Activated naive CD8-positive, alpha-beta T cell treated with anti-CD3 and anti-CD28 coated beads for 36 hours (primary cell): ENCODE measurements around the gene FBXO22. TPM values are rescaled to one million over a fixed set of nuclear protein-coding genes. Genes with fewer than 3 reads are reported as not detected.
A peak's percentile ranks its signal among the peaks of the same experiment; 100 is the strongest.
"Not testable (repeated sequence)": the region's sequence is repeated elsewhere in the genome, so short reads cannot be mapped to it uniquely, and the experiment has no call there.

Experiments
- DNase-seq: peaks from one replicate; pipeline ENCODE4 v3.0.0; 2021
- H3K27ac Mint-ChIP-seq: one replicate; pipeline ENCODE4 v1.8.0; 2022; ENCODE audit warnings: mild to moderate bottlenecking, moderate library complexity, mixed read lengths
- H3K27me3 Mint-ChIP-seq: one replicate; pipeline ENCODE4 v1.8.0; 2022; ENCODE audit warnings: mild to moderate bottlenecking, mixed read lengths
- H3K36me3 Mint-ChIP-seq: one replicate; pipeline ENCODE4 v1.8.0; 2021; ENCODE audit warnings: mild to moderate bottlenecking, mixed read lengths
- H3K4me1 Mint-ChIP-seq: one replicate; pipeline ENCODE4 v1.8.0; 2021; ENCODE audit warnings: mixed read lengths
- H3K4me3 Mint-ChIP-seq: one replicate; pipeline ENCODE4 v1.8.0; 2022; ENCODE audit warnings: mild to moderate bottlenecking, moderate library complexity, mixed read lengths
- H3K9me3 Mint-ChIP-seq: one replicate; pipeline ENCODE4 v1.8.0; 2022; ENCODE audit warnings: mixed read lengths
- total RNA-seq, 2 experiments: library from RNA; stranded (reverse); gene quantifications; one replicate each; pipeline ENCODE4 v1.2.3, GENCODE V29; 2021

The FBXO22 gene
- total RNA-seq: 10 to 100 TPM; 48.2 to 49.5 TPM

- Mint-ChIP-seq H3K4me3 (peak within 1 kb of the TSS; percentile 94), H3K27ac (peak within 1 kb of the TSS; percentile 98), H3K36me3 (peaks cover 22% of the 10 kb centered on the region), H3K4me1 (peaks cover 39% of the 10 kb centered on the region), H3K9me3 (no peaks in the 10 kb centered on the region), H3K27me3 (no peaks in the 10 kb centered on the region)
- DNase-seq: peak; percentile 95
These were observed at the start of gene FBXO22 for GRCh38 chr15:75903331-75904239. TSS of gene FBXO22 (plus strand) at chr15:75903878. CDS start at chr15:75903964, 86 bp downstream.

GRCh38 chr15:75857886-75858285 is 45.8 kb upstream of the FBXO22 start:
- no peak for DNase-seq
- no peaks in the 10 kb centered on the region for H3K27me3 Mint-ChIP-seq
- H3K4me1 Mint-ChIP-seq: peaks cover 16% of the 10 kb centered on the region
- H3K4me3 Mint-ChIP-seq: no peak overlapping the region
- H3K9me3 Mint-ChIP-seq: no peaks in the 10 kb centered on the region
- no peak overlapping the region for H3K27ac Mint-ChIP-seq
- peaks cover 17% of the 10 kb centered on the region for H3K36me3 Mint-ChIP-seq

- no peaks in the 10 kb centered on the region for H3K9me3 Mint-ChIP-seq
- peaks cover 36% of the 10 kb centered on the region for H3K36me3 Mint-ChIP-seq
- H3K27ac Mint-ChIP-seq: no peak overlapping the region
- no peak for DNase-seq
- peaks cover 25% of the 10 kb centered on the region for H3K4me1 Mint-ChIP-seq
- H3K4me3 Mint-ChIP-seq: no peak overlapping the region
- H3K27me3 Mint-ChIP-seq: no peaks in the 10 kb centered on the region
These were observed 41.8 kb upstream of the FBXO22 start for GRCh38 chr15:75861750-75862402.

- Mint-ChIP-seq H3K36me3 (peaks cover 36% of the 10 kb centered on the region), H3K27me3 (no peaks in the 10 kb centered on the region), H3K9me3 (no peaks in the 10 kb centered on the region), H3K27ac (no peak overlapping the region), H3K4me3 (no peak overlapping the region), H3K4me1 (peaks cover 30% of the 10 kb centered on the region)
- DNase-seq: no peak
These were observed 40.9 kb upstream of the FBXO22 start for GRCh38 chr15:75862796-75863195.

- H3K4me3 Mint-ChIP-seq: no peak overlapping the region
These were observed 39.2 kb upstream of the FBXO22 start for GRCh38 chr15:75864213-75865059.

GRCh38 chr15:75866045-75866444 is 37.6 kb upstream of the FBXO22 start:
- not testable (repeated sequence) for DNase-seq, H3K9me3 Mint-ChIP-seq, H3K4me3 Mint-ChIP-seq, H3K27ac Mint-ChIP-seq, H3K27me3 Mint-ChIP-seq
- peaks cover 30% of the 10 kb centered on the region for H3K36me3 Mint-ChIP-seq
- H3K4me1 Mint-ChIP-seq: peaks cover 24% of the 10 kb centered on the region

More at GRCh38 chr15:75864213-75865059, 39.2 kb upstream of the FBXO22 start:
- no peak for DNase-seq
- Mint-ChIP-seq H3K27ac (no peak overlapping the region), H3K27me3 (no peaks in the 10 kb centered on the region), H3K9me3 (no peaks in the 10 kb centered on the region), H3K4me1 (peaks cover 27% of the 10 kb centered on the region), H3K36me3 (peaks cover 34% of the 10 kb centered on the region)

- Mint-ChIP-seq H3K4me3 (no peak overlapping the region), H3K9me3 (no peaks in the 10 kb centered on the region), H3K36me3 (peaks cover 26% of the 10 kb centered on the region), H3K27me3 (no peaks in the 10 kb centered on the region), H3K27ac (no peak overlapping the region), H3K4me1 (peaks cover 24% of the 10 kb centered on the region)
- DNase-seq: no peak
These were observed 36.8 kb upstream of the FBXO22 start for GRCh38 chr15:75866916-75867315.

GRCh38 chr15:75867449-75867848 is 36.2 kb upstream of the FBXO22 start:
- no peak for DNase-seq
- H3K36me3 Mint-ChIP-seq: peaks cover 24% of the 10 kb centered on the region
- no peak overlapping the region for H3K27ac Mint-ChIP-seq
- no peak overlapping the region for H3K4me3 Mint-ChIP-seq
- no peaks in the 10 kb centered on the region for H3K9me3 Mint-ChIP-seq
- peaks cover 24% of the 10 kb centered on the region for H3K4me1 Mint-ChIP-seq
- no peaks in the 10 kb centered on the region for H3K27me3 Mint-ChIP-seq

- peaks cover 21% of the 10 kb centered on the region for H3K4me1 Mint-ChIP-seq
- no peaks in the 10 kb centered on the region for H3K27me3 Mint-ChIP-seq
- H3K36me3 Mint-ChIP-seq: peaks cover 22% of the 10 kb centered on the region
- no peak overlapping the region for H3K4me3 Mint-ChIP-seq
- H3K9me3 Mint-ChIP-seq: no peaks in the 10 kb centered on the region
- no peak overlapping the region for H3K27ac Mint-ChIP-seq
- no peak for DNase-seq
These were observed 35.7 kb upstream of the FBXO22 start for GRCh38 chr15:75868019-75868418.

GRCh38 chr15:75869446-75869845 is 34.2 kb upstream of the FBXO22 start:
- no peak overlapping the region for H3K27ac Mint-ChIP-seq
- DNase-seq: no peak
- H3K4me1 Mint-ChIP-seq: peaks cover 15% of the 10 kb centered on the region
- no peaks in the 10 kb centered on the region for H3K9me3 Mint-ChIP-seq
- H3K4me3 Mint-ChIP-seq: no peak overlapping the region
- H3K27me3 Mint-ChIP-seq: no peaks in the 10 kb centered on the region
- H3K36me3 Mint-ChIP-seq: peaks cover 18% of the 10 kb centered on the region

GRCh38 chr15:75871589-75871988 is 32.1 kb upstream of the FBXO22 start:
- not testable (repeated sequence) for H3K4me3 Mint-ChIP-seq, H3K27me3 Mint-ChIP-seq, H3K9me3 Mint-ChIP-seq, H3K4me1 Mint-ChIP-seq, H3K27ac Mint-ChIP-seq, DNase-seq
- peaks cover 25% of the 10 kb centered on the region for H3K36me3 Mint-ChIP-seq

GRCh38 chr15:75872403-75872990 is 31.2 kb upstream of the FBXO22 start:
- Mint-ChIP-seq H3K36me3 (peaks cover 25% of the 10 kb centered on the region), H3K27me3 (no peaks in the 10 kb centered on the region), H3K9me3 (no peaks in the 10 kb centered on the region), H3K4me3 (no peak overlapping the region), H3K4me1 (peaks cover 2% of the 10 kb centered on the region), H3K27ac (no peak overlapping the region)
- DNase-seq: no peak

GRCh38 chr15:75884041-75884440 is 19.6 kb upstream of the FBXO22 start:
- no peak for DNase-seq

GRCh38 chr15:75887178-75887577 is 16.5 kb upstream of the FBXO22 start:
- H3K27me3 Mint-ChIP-seq: no peaks in the 10 kb centered on the region
- no peak overlapping the region for H3K4me3 Mint-ChIP-seq
- H3K27ac Mint-ChIP-seq: no peak overlapping the region
- peaks cover 12% of the 10 kb centered on the region for H3K4me1 Mint-ChIP-seq
- H3K36me3 Mint-ChIP-seq: peaks cover 4% of the 10 kb centered on the region
- DNase-seq: no peak
- H3K9me3 Mint-ChIP-seq: no peaks in the 10 kb centered on the region

More at GRCh38 chr15:75884041-75884440, 19.6 kb upstream of the FBXO22 start:
- Mint-ChIP-seq H3K27ac (no peak overlapping the region), H3K4me3 (no peak overlapping the region), H3K9me3 (no peaks in the 10 kb centered on the region), H3K4me1 (peaks cover 3% of the 10 kb centered on the region), H3K27me3 (no peaks in the 10 kb centered on the region), H3K36me3 (peaks cover 8% of the 10 kb centered on the region)
